GM19043 (cell line): ENCODE results near the gene SLC41A3.
"Not testable (repeated sequence)": the region's sequence is repeated elsewhere in the genome, so short reads cannot be mapped to it uniquely, and the experiment has no call there.

Experiments
- ATAC-seq: cut with Tn5 transposase; IDR thresholded peaks from one replicate; pipeline ENCODE4 v1.9.1; 2021; ENCODE audit warnings: low read depth; ENCODE audit not compliant: unreplicated experiment

SLC41A3 gene

GRCh38 chr3:126084768-126085180 is 850 bp upstream of the SLC41A3 start:
- ATAC-seq: no peak

GRCh38 chr3:126083511-126083912 is 412 bp downstream of the SLC41A3 start:
- ATAC-seq: peak; percentile 47

- ATAC-seq: no peak
Measured at GRCh38 chr3:126083138-126083445, 832 bp downstream of the SLC41A3 start.

- no peak for ATAC-seq
Measured at GRCh38 chr3:126082362-126083137, 1.4 kb downstream of the SLC41A3 start.

- no peak for ATAC-seq
Measured at GRCh38 chr3:126081618-126082361, 2.1 kb downstream of the SLC41A3 start.

- ATAC-seq: no peak
Measured at GRCh38 chr3:126080970-126081369, 3.0 kb downstream of the SLC41A3 start.

GRCh38 chr3:126078866-126079265 is 5.1 kb downstream of the SLC41A3 start:
- ATAC-seq: no peak

- no peak for ATAC-seq
Measured at GRCh38 chr3:126077754-126078153, 6.2 kb downstream of the SLC41A3 start.

GRCh38 chr3:126076140-126076539 is 7.8 kb downstream of the SLC41A3 start:
- ATAC-seq: no peak

GRCh38 chr3:126070146-126070545 is 13.8 kb downstream of the SLC41A3 start:
- ATAC-seq: no peak

- no peak for ATAC-seq
Measured at GRCh38 chr3:126067959-126068358, 16.0 kb downstream of the SLC41A3 start.

- ATAC-seq: not testable (repeated sequence)
Measured at GRCh38 chr3:126066676-126067075, 17.2 kb downstream of the SLC41A3 start.

GRCh38 chr3:126065876-126066275 is 18.0 kb downstream of the SLC41A3 start:
- no peak for ATAC-seq

- ATAC-seq: no peak
Measured at GRCh38 chr3:126064627-126065258, 19.2 kb downstream of the SLC41A3 start.

GRCh38 chr3:126063358-126063965 is 20.5 kb downstream of the SLC41A3 start:
- ATAC-seq: no peak

GRCh38 chr3:126061301-126062032 is 22.5 kb downstream of the SLC41A3 start:
- ATAC-seq: no peak

GRCh38 chr3:126060613-126061145 is 23.2 kb downstream of the SLC41A3 start:
- no peak for ATAC-seq

GRCh38 chr3:126058666-126059065 is 25.3 kb downstream of the SLC41A3 start:
- ATAC-seq: no peak

- no peak for ATAC-seq
Measured at GRCh38 chr3:126057936-126058335, 26.0 kb downstream of the SLC41A3 start.

GRCh38 chr3:126057501-126057819 is 26.5 kb downstream of the SLC41A3 start:
- no peak for ATAC-seq
